ENCODE data around the gene CCDC85B.

DNA sequence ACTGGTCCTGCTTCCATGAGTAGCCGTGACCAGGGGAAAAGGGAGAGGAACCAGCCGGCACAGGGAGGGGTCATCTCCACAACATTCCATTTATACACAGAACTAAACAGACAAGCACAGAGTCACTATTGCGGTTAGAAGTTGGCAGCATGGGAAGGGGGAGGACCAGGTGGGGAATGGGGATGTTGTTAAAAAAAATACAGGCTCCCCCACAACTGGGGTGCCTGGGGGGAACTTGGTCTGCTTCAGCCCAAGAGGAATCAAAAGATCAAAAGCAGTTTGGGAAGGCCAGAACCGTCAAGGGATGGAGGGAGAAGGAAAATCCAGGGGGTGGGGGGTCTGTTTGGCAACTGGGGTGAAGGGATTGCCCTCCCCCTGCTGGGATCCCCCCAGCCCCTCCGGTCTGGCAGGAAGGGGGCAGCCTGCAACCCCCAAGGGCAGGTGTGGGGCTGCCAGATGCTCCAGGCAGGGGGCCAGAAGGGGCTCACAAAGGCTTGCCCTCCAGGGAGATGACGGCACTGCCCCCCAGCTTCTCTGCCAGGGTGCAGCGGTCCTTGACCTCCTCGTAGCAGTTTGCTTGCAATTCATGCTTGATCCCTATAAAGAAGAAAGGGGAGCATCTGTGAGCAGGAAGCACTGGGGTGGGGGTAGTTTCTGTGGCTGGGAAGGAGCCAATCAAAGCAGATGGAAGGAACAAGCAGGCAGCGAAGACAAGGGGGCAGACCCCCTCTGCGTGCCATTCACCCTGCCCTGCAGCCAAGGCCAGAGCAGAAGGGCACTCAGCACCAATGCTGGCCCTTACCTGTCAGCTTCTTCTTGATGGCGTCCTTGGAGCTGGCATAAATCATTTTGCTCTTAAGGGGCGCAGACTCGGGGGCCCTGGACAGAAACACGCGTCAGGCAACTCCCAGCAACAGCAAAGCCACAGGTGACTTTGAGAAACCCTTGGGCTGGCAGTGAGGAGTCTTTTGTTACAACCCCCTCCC, 35.3 kb upstream of the CCDC85B start:
- TF ChIP-seq RBAK (CRISPR knock-in tag; IDR thresholded peaks at IDR 0.05) (no peak), KMT2B (CRISPR knock-in tag; IDR thresholded peaks at IDR 0.05) (no peak), ELF4 (CRISPR knock-in tag; IDR thresholded peaks at IDR 0.05; ENCODE audit: borderline replicate concordance) (no peak), RFX5 (IDR thresholded peaks at IDR 0.05; ENCODE audit: low read depth, low read length) (no peak), ZNF761 (CRISPR knock-in tag; conservative IDR thresholded peaks at IDR 0.05) (no peak), NFIC (IDR thresholded peaks at IDR 0.05; ENCODE audit: low read length) (no peak), GZF1 (CRISPR knock-in tag; IDR thresholded peaks at IDR 0.05) (no peak), JUND (CRISPR knock-in tag; IDR thresholded peaks at IDR 0.05) (no peak), PITX1 (CRISPR knock-in tag; IDR thresholded peaks at IDR 0.05) (no peak), POLR2A (IDR thresholded peaks at IDR 0.05; ENCODE audit: insufficient read depth in 1 of 2, low read depth in 2 of 2, low read length in 2 of 2) (no peak), FOXA1 (IDR thresholded peaks at IDR 0.05) (no peak), FOXA1 (CRISPR knock-in tag; IDR thresholded peaks at IDR 0.05) (no peak)
- TF ChIP-seq, protein P1, sequence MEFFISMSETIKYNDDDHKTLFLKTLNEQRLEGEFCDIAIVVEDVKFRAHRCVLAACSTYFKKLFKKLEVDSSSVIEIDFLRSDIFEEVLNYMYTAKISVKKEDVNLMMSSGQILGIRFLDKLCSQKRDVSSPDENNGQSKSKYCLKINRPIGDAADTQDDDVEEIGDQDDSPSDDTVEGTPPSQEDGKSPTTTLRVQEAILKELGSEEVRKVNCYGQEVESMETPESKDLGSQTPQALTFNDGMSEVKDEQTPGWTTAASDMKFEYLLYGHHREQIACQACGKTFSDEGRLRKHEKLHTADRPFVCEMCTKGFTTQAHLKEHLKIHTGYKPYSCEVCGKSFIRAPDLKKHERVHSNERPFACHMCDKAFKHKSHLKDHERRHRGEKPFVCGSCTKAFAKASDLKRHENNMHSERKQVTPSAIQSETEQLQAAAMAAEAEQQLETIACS (CRISPR knock-in tag; IDR thresholded peaks at IDR 0.05) = no peak
- TF ChIP-seq, protein P2, sequence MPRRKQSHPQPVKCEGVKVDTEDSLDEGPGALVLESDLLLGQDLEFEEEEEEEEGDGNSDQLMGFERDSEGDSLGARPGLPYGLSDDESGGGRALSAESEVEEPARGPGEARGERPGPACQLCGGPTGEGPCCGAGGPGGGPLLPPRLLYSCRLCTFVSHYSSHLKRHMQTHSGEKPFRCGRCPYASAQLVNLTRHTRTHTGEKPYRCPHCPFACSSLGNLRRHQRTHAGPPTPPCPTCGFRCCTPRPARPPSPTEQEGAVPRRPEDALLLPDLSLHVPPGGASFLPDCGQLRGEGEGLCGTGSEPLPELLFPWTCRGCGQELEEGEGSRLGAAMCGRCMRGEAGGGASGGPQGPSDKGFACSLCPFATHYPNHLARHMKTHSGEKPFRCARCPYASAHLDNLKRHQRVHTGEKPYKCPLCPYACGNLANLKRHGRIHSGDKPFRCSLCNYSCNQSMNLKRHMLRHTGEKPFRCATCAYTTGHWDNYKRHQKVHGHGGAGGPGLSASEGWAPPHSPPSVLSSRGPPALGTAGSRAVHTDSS (CRISPR knock-in tag; conservative IDR thresholded peaks at IDR 0.05) = no peak
- TF ChIP-seq, protein P3, sequence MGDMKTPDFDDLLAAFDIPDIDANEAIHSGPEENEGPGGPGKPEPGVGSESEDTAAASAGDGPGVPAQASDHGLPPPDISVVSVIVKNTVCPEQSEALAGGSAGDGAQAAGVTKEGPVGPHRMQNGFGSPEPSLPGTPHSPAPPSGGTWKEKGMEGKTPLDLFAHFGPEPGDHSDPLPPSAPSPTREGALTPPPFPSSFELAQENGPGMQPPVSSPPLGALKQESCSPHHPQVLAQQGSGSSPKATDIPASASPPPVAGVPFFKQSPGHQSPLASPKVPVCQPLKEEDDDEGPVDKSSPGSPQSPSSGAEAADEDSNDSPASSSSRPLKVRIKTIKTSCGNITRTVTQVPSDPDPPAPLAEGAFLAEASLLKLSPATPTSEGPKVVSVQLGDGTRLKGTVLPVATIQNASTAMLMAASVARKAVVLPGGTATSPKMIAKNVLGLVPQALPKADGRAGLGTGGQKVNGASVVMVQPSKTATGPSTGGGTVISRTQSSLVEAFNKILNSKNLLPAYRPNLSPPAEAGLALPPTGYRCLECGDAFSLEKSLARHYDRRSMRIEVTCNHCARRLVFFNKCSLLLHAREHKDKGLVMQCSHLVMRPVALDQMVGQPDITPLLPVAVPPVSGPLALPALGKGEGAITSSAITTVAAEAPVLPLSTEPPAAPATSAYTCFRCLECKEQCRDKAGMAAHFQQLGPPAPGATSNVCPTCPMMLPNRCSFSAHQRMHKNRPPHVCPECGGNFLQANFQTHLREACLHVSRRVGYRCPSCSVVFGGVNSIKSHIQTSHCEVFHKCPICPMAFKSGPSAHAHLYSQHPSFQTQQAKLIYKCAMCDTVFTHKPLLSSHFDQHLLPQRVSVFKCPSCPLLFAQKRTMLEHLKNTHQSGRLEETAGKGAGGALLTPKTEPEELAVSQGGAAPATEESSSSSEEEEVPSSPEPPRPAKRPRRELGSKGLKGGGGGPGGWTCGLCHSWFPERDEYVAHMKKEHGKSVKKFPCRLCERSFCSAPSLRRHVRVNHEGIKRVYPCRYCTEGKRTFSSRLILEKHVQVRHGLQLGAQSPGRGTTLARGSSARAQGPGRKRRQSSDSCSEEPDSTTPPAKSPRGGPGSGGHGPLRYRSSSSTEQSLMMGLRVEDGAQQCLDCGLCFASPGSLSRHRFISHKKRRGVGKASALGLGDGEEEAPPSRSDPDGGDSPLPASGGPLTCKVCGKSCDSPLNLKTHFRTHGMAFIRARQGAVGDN (CRISPR knock-in tag; IDR thresholded peaks at IDR 0.05) = no peak

All from HepG2 (cell line).